GM12878 (cell line): Measurements from ENCODE around the gene PRDM1. TPM values are rescaled to one million over a fixed set of nuclear protein-coding genes. Genes with fewer than 3 reads are reported as not detected.

ENCODE experiments used
- ATAC-seq: fragments of 200-7000 bp; cut with Tn5 transposase; 3 replicates; pipeline ENCODE4 v1.9.1; 2020; ENCODE audit warnings: mild to moderate bottlenecking, moderate library complexity
- BruUV-seq: library from RNA; stranded (reverse); fragments of 400-500 nt; replicated peaks from 2 replicates; lab custom pipeline; 2021; lab: Mats Ljungman, UMichigan
- CTCF ChIA-PET: fragments of 300-600 bp; sonication (Branson Sonifier 250); formaldehyde crosslinking; extraction: SDS; loops from one replicate; lab custom pipeline; 2021; ENCODE audit warnings: inconsistent platforms; lab: Yijun Ruan, JAX
- POLR2A ChIA-PET: fragments of 350-600 bp; formaldehyde crosslinking; extraction: SDS; loops from one replicate; lab custom pipeline; 2021; ENCODE audit warnings: inconsistent platforms; lab: Charles Lee
- RAD21 ChIA-PET: fragments of 300-600 bp; sonication (Branson Sonifier 250); formaldehyde crosslinking; loops from one replicate; lab custom pipeline; 2023; ENCODE audit warnings: antibody characterized with exemption; ENCODE audit not compliant: unreplicated experiment; lab: Charles Lee
- SMC1A ChIA-PET: fragments of 300-600 bp; sonication (Branson Sonifier 250); formaldehyde crosslinking; loops from one replicate; lab custom pipeline; 2023; ENCODE audit not compliant: unreplicated experiment, uncharacterized antibody; lab: Charles Lee
- DNase-seq: peaks from one replicate; pipeline ENCODE4 v3.0.0-alpha.2; 2011; ENCODE audit warnings: low read depth, low spot score
- FAIRE-seq: peaks from 3 replicates; lab custom pipeline; 2011; peaks lifted over from hg19 to GRCh38; lab: Jason Lieb, UNC
- H2AFZ ChIP-seq: 2 replicates; pipeline ENCODE4 v1.6.0; 2011; ENCODE audit warnings: low read depth, low read length, control low read depth; ENCODE audit not compliant: control insufficient read depth
- H3K27ac ChIP-seq: 2 replicates; pipeline ENCODE4 v1.5.1; 2011; ENCODE audit warnings: control low read depth; ENCODE audit not compliant: control insufficient read depth, insufficient read depth
- H3K27me3 ChIP-seq, 2 experiments: replicated peaks in 1 of 2; 2 replicates each; pipeline versions ENCODE4 v1.6.0 to v1.6.1; 2011; ENCODE audit warnings: low read length in 1 of 2; ENCODE audit not compliant: control insufficient read depth in 2 of 2, insufficient read depth in 2 of 2
- H3K36me3 ChIP-seq, 2 experiments: 2 replicates each; pipeline ENCODE4 v1.5.1; 2011; ENCODE audit warnings: low read length in 1 of 2; ENCODE audit not compliant: control insufficient read depth in 2 of 2, insufficient read depth in 2 of 2
- H3K4me1 ChIP-seq: 2 replicates; pipeline ENCODE4 v1.6.1; 2011; ENCODE audit warnings: mild to moderate bottlenecking, low read length, moderate library complexity, mixed read lengths; ENCODE audit not compliant: control insufficient read depth, insufficient read depth
- H3K4me2 ChIP-seq: 2 replicates; pipeline ENCODE4 v1.6.0; 2011; ENCODE audit warnings: control low read depth; ENCODE audit not compliant: control insufficient read depth, insufficient read depth
- H3K4me3 ChIP-seq: fragments of 200-600 bp; sonication (generic); 2 replicates; pipeline ENCODE4 v1.5.1; 2016
- H3K79me2 ChIP-seq: 2 replicates; pipeline ENCODE4 v1.6.0; 2011; ENCODE audit warnings: low read length; ENCODE audit not compliant: control insufficient read depth, insufficient read depth
- H3K9ac ChIP-seq: 2 replicates; pipeline ENCODE4 v1.8.0; 2011; ENCODE audit warnings: low read length, control low read depth, mixed read lengths; ENCODE audit not compliant: control insufficient read depth, insufficient read depth
- H3K9me3 ChIP-seq: replicated peaks from 3 replicates; pipeline ENCODE4 v1.5.1; 2011; ENCODE audit warnings: mild to moderate bottlenecking, low read length; ENCODE audit not compliant: control insufficient read depth, insufficient read depth
- H4K20me1 ChIP-seq: 2 replicates; pipeline ENCODE4 v1.6.0; 2011; ENCODE audit not compliant: control insufficient read depth, insufficient read depth
- ATF7 ChIP-seq: fragments of 450-650 bp; IDR thresholded peaks from 2 replicates; pipeline ENCODE4 v1.6.1; 2016; ENCODE audit warnings: low read depth, mild to moderate bottlenecking
- BCL11A ChIP-seq: IDR thresholded peaks from 2 replicates; pipeline ENCODE4 v1.6.1; 2011; ENCODE audit warnings: low read depth, low read length
- DPF2 ChIP-seq: fragments of 450-650 bp; IDR thresholded peaks from 2 replicates; pipeline ENCODE4 v1.6.1; 2017; ENCODE audit warnings: mild to moderate bottlenecking
- EP300 ChIP-seq, 2 experiments: fragments of 150-350 bp in 1 of 2; IDR thresholded peaks; 2 replicates each; pipeline ENCODE4 v1.6.1; 2011 to 2012; ENCODE audit warnings: low read depth in 2 of 2, low read length in 2 of 2, borderline replicate concordance in 1 of 2, improper control_type of control experiment in 1 of 2, inconsistent platforms in 1 of 2; ENCODE audit not compliant: control insufficient read depth in 1 of 2
- HDAC6 ChIP-seq: fragments of 200-600 bp; sonication (generic); IDR thresholded peaks from one replicate; pipeline ENCODE4 v1.8.0; 2017; ENCODE audit warnings: antibody characterized with exemption; ENCODE audit not compliant: unreplicated experiment
- IKZF1 ChIP-seq: fragments of 450-650 bp; conservative IDR thresholded peaks from 2 replicates; pipeline ENCODE4 v1.6.1; 2017; ENCODE audit warnings: antibody characterized with exemption, mild to moderate bottlenecking
- JUNB ChIP-seq: IDR thresholded peaks from 2 replicates; pipeline ENCODE4 v1.6.1; 2016; ENCODE audit warnings: antibody characterized with exemption, mild to moderate bottlenecking
- MEF2B ChIP-seq: fragments of 450-650 bp; IDR thresholded peaks from 2 replicates; pipeline ENCODE4 v1.6.1; 2018; ENCODE audit warnings: mild to moderate bottlenecking, moderate library complexity; ENCODE audit not compliant: partially characterized antibody, poor library complexity, severe bottlenecking
- MTA2 ChIP-seq: fragments of 450-650 bp; IDR thresholded peaks from 2 replicates; pipeline ENCODE4 v1.6.1; 2016; ENCODE audit warnings: low read depth, mild to moderate bottlenecking, moderate library complexity
- NFYB ChIP-seq: IDR thresholded peaks from 2 replicates; pipeline ENCODE4 v1.6.1; 2011; ENCODE audit warnings: low read depth, mild to moderate bottlenecking, low read length, improper control_type of control experiment, moderate library complexity; ENCODE audit not compliant: insufficient read depth
- NR2F1 ChIP-seq: fragments of 450-650 bp; conservative IDR thresholded peaks from 2 replicates; pipeline ENCODE4 v1.6.1; 2017; ENCODE audit warnings: mild to moderate bottlenecking
- SPI1 ChIP-seq: IDR thresholded peaks from 2 replicates; pipeline ENCODE4 v1.6.1; 2011; ENCODE audit warnings: low read depth, mild to moderate bottlenecking, low read length, moderate library complexity, borderline replicate concordance; ENCODE audit not compliant: insufficient read depth
- SRF ChIP-seq, 2 experiments: IDR thresholded peaks; 2 replicates each; pipeline ENCODE4 v1.6.1; 2011; ENCODE audit warnings: low read depth in 2 of 2, low read length in 2 of 2, mild to moderate bottlenecking in 1 of 2, moderate library complexity in 1 of 2
- TCF12 ChIP-seq: IDR thresholded peaks from 2 replicates; pipeline ENCODE4 v1.6.1; 2011; ENCODE audit warnings: low read depth, mild to moderate bottlenecking, low read length
- ZNF217 ChIP-seq: fragments of 450-650 bp; IDR thresholded peaks from 2 replicates; pipeline ENCODE4 v1.6.1; 2017; ENCODE audit warnings: antibody characterized with exemption, mild to moderate bottlenecking
- ZZZ3 ChIP-seq: IDR thresholded peaks from 2 replicates; pipeline ENCODE4 v1.6.1; 2011; ENCODE audit warnings: low read depth; ENCODE audit not compliant: control insufficient read depth, insufficient read length
- WGBS: methylation state at CpG from one replicate; pipeline ENCODE4 v1.1.6; 2016; ENCODE audit warnings: low lambda C conversion rate; ENCODE audit not compliant: insufficient replicate concordance, insufficient coverage; ENCODE audit errors: missing lambda C conversion rate; 5-methylcytosine and 5-hydroxymethylcytosine counted together
- in situ Hi-C: fragments of 300-500 bp; cut with MboI; formaldehyde crosslinking; loops from 9 replicates; pipeline ENCODE4 v1.14.3; 2018; ENCODE audit warnings: mixed read lengths
- intact Hi-C: fragments of 100-400 bp; cut with micrococcal nuclease; formaldehyde crosslinking; loops from one replicate; pipeline ENCODE4 v1.14.2; 2022; ENCODE audit not compliant: unreplicated experiment
- polyA plus RNA-seq, 11 experiments: library from polyadenylated mRNA; depleted of rRNA in 4 of 11; unstranded in 6 of 11; stranded (reverse) in 5 of 11; fragments of >200 nt; fragmentation: Nextera tagmentation in 4 of 11; fragmentation: Illumina TruSeq in 1 of 11; extraction: Ambion mirVana in 4 of 11; extraction: Trizol in 1 of 11; gene quantifications; 1 replicate in 1 of 11; 2 replicates in 10 of 11; pipeline versions ENCODE4 v1.2.1 to v1.2.3, GENCODE V29; 2011 to 2016; ENCODE audit warnings: inconsistent platforms in 2 of 11, missing spikeins in 2 of 11, low read depth in 1 of 11
- total RNA-seq, 4 experiments: library from RNA; depleted of rRNA in 3 of 4; stranded (reverse); fragments of >200 nt in 3 of 4; fragmentation: Illumina TruSeq in 1 of 4; extraction: Trizol in 1 of 4; gene quantifications; 2 replicates each; pipeline versions ENCODE4 v1.2.1 to v1.2.3, GENCODE V29; 2013 to 2021
- TF ChIP-seq, protein P1 (sequence below): fragments of 450-650 bp; IDR thresholded peaks from 2 replicates; pipeline ENCODE4 v1.6.1; 2016; ENCODE audit warnings: mild to moderate bottlenecking
- TF ChIP-seq, protein P2 (sequence below): IDR thresholded peaks from 2 replicates; pipeline ENCODE4 v1.6.1; 2012; ENCODE audit warnings: low read length, inconsistent platforms
- TF ChIP-seq, protein P3 (sequence below): IDR thresholded peaks from 2 replicates; pipeline ENCODE4 v1.6.1; 2011; ENCODE audit warnings: mild to moderate bottlenecking, low read depth, low read length, moderate library complexity; ENCODE audit not compliant: insufficient replicate concordance

The PRDM1 gene
- total and polyA plus RNA-seq, 10 of the 15 experiments (the other 5 are each of a cell fraction or from before 2014, with no cell fraction given), result 1.9 to 15.8 (median 4.1) TPM

DNA sequence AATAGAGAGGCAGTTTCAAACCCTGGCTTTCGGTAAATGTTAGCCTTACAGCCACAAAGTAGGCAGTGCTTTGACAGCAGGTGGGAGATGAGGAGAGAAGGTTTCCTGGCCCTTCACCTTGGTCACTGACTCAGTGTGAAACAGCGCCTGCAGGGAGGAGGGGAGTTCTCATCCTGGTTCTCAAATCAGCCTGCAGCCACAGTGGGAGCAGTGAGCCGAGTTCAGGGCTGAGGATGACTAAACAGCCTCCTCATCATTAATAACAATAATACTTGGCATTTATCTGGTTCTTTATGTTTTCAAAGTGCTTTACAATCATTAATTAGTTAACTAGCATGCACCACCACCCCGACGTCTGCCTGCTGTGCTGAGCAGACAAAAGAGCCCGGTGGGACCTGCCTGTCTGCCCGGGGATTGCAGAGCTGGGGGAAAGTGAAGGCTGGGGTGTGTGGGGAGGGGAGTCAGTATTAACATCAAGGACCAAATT, 59.6 kb downstream of the PRDM1 start (continued):
- peak; percentile 51; the same call in 1 of the 2 replicates for TF ChIP-seq NR2F1
- no peak for TF ChIP-seq HDAC6
- TF ChIP-seq TCF12, result peak; percentile 67; the same call in 1 of the 2 replicates
- TF ChIP-seq ZNF217, result no peak
- no peak for TF ChIP-seq SRF (IDR thresholded peaks at IDR 0.05; ENCODE audit: low read depth in 2 of 2, low read length in 2 of 2)
- no peak for TF ChIP-seq MEF2B

DNA sequence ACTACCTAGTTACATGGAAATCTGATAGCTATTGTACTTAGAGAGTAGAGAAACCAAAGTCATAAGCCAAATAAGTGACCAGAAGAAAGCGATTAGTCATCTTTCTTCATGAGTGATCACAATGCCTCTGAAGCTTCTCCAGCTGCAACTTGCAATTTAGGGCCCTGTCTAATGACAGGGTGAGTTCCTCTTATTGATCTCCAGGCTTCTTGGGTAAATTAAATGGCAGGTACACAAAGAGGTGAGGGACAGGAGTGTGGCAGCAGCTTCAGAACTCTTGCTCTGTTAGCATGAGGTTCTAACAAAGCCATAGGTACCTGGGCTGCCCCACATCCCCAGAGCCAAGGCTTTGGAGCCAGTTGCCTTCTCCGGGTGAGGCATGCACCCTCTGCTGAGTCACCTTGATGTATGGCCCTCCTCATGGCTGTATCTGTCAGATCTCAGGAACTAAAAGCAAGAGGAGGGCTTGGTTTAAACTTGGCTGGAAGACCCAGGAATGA, 60.8 kb downstream of the PRDM1 start:
- no peaks in the 10 kb centered on the region for H3K9me3 ChIP-seq
- ATAC-seq, result peak; percentile 74
- no peak overlapping the region for H2AFZ ChIP-seq
- CTCF ChIA-PET, result interaction anchor here (0.6 to 3.2 kb wide), 9 partner anchors 10 to 716 kb away, joined by 3 to 27 read pairs (median 4); no protein-coding TSS in a partner anchor
- intact Hi-C loops (no loop called here), in situ Hi-C loops (no loop called here)
- no peaks in the 10 kb centered on the region for H3K27me3 ChIP-seq
- no peaks in the 10 kb centered on the region for H3K36me3 ChIP-seq
- POLR2A ChIA-PET, result interaction anchor here (0.8 to 1.5 kb wide), 7 partner anchors 8 to 60 kb away, joined by 3 to 5 read pairs (median 3); no protein-coding TSS in a partner anchor
- H3K79me2 ChIP-seq, result no peaks in the 10 kb centered on the region
- FAIRE-seq, result no peak
- peak overlapping the region; percentile 40 for H3K27ac ChIP-seq
- BruUV-seq, result no TSS peak
- H3K4me1 ChIP-seq, result peaks cover 46% of the 10 kb centered on the region
- WGBS, result 50% methylated on average over 2 of the region's 2 CpGs
- DNase-seq, result no peak
- peak overlapping the region; percentile 69; the same call in 1 of the 2 replicates for H3K4me2 ChIP-seq
- SMC1A ChIA-PET, result interaction anchor here (0.9 to 18.2 kb wide), 16 partner anchors 9 to 83 kb away, joined by 3 to 217 read pairs (median 4); partner anchors contain the start of gene PRDM1
- no peak overlapping the region for H3K4me3 ChIP-seq
- RAD21 ChIA-PET, result interaction anchor here (0.9 to 8.7 kb wide), 11 partner anchors 8 to 76 kb away, joined by 3 to 90 read pairs (median 4); no protein-coding TSS in a partner anchor
- H3K9ac ChIP-seq, result no peak overlapping the region
- H4K20me1 ChIP-seq, result no peaks in the 10 kb centered on the region
- 0 out of 2 replicates have a peak, but pooled peaks have one; percentile 39 for TF ChIP-seq DPF2
- TF ChIP-seq, protein P1, sequence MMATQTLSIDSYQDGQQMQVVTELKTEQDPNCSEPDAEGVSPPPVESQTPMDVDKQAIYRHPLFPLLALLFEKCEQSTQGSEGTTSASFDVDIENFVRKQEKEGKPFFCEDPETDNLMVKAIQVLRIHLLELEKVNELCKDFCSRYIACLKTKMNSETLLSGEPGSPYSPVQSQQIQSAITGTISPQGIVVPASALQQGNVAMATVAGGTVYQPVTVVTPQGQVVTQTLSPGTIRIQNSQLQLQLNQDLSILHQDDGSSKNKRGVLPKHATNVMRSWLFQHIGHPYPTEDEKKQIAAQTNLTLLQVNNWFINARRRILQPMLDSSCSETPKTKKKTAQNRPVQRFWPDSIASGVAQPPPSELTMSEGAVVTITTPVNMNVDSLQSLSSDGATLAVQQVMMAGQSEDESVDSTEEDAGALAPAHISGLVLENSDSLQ, result peak; percentile 49
- TF ChIP-seq NFYB, result no peak
- TF ChIP-seq SPI1, result peak; percentile 79
- TF ChIP-seq, protein P2, sequence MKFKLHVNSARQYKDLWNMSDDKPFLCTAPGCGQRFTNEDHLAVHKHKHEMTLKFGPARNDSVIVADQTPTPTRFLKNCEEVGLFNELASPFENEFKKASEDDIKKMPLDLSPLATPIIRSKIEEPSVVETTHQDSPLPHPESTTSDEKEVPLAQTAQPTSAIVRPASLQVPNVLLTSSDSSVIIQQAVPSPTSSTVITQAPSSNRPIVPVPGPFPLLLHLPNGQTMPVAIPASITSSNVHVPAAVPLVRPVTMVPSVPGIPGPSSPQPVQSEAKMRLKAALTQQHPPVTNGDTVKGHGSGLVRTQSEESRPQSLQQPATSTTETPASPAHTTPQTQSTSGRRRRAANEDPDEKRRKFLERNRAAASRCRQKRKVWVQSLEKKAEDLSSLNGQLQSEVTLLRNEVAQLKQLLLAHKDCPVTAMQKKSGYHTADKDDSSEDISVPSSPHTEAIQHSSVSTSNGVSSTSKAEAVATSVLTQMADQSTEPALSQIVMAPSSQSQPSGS, result no peak
- TF ChIP-seq, protein P3, sequence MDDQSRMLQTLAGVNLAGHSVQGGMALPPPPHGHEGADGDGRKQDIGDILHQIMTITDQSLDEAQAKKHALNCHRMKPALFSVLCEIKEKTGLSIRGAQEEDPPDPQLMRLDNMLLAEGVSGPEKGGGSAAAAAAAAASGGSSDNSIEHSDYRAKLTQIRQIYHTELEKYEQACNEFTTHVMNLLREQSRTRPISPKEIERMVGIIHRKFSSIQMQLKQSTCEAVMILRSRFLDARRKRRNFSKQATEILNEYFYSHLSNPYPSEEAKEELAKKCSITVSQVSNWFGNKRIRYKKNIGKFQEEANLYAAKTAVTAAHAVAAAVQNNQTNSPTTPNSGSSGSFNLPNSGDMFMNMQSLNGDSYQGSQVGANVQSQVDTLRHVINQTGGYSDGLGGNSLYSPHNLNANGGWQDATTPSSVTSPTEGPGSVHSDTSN, result peak; percentile 17
- TF ChIP-seq EP300 (IDR thresholded peaks at IDR 0.05; ENCODE audit: borderline replicate concordance in 1 of 2, control insufficient read depth in 1 of 2, low read depth in 2 of 2, low read length in 2 of 2), result peak in 1 of 2 experiments; percentile 35; a peak in 1 of 4 replicates
- peak; percentile 18; the same call in 1 of the 2 replicates for TF ChIP-seq ATF7
- TF ChIP-seq IKZF1, result peak; percentile 35
- TF ChIP-seq MTA2, result peak; percentile 62; the same call in 1 of the 2 replicates
- TF ChIP-seq ZZZ3, result no peak
- TF ChIP-seq BCL11A, result peak; percentile 50; the same call in 1 of the 2 replicates
- TF ChIP-seq JUNB, result 0 out of 2 replicates have a peak, but pooled peaks have one; percentile 23
